Measurements from ENCODE around the gene NEDD4L. TPM values are rescaled to one million over a fixed set of nuclear protein-coding genes. Genes with fewer than 3 reads are reported as not detected.
"Not testable (repeated sequence)": the region's sequence is repeated elsewhere in the genome, so short reads cannot be mapped to it uniquely, and the experiment has no call there.

Gene NEDD4L
- total RNA-seq (2021; ENCODE audit: unreplicated experiment) (42.9 TPM), Bru-seq, nascent RNA (percentile 71 among the genes with signal in this experiment), BruChase-seq, experiment 1, labeled RNA remaining after a 2-hour chase (percentile 55 among the genes with signal in this experiment), BruChase-seq, experiment 2, labeled RNA remaining after a 6-hour chase (percentile 62 among the genes with signal in this experiment)
- polyA plus RNA-seq (2012; ENCODE audit: insufficient read length) = 30.6 TPM
- long read RNA-seq, full-length matches to known transcripts = 12 of 38 reads
- long read RNA-seq, partial matches to known transcripts = 14 of 38 reads
- long read RNA-seq, other reads (novel, unspliced or antisense) = 12 of 38 reads

DNA sequence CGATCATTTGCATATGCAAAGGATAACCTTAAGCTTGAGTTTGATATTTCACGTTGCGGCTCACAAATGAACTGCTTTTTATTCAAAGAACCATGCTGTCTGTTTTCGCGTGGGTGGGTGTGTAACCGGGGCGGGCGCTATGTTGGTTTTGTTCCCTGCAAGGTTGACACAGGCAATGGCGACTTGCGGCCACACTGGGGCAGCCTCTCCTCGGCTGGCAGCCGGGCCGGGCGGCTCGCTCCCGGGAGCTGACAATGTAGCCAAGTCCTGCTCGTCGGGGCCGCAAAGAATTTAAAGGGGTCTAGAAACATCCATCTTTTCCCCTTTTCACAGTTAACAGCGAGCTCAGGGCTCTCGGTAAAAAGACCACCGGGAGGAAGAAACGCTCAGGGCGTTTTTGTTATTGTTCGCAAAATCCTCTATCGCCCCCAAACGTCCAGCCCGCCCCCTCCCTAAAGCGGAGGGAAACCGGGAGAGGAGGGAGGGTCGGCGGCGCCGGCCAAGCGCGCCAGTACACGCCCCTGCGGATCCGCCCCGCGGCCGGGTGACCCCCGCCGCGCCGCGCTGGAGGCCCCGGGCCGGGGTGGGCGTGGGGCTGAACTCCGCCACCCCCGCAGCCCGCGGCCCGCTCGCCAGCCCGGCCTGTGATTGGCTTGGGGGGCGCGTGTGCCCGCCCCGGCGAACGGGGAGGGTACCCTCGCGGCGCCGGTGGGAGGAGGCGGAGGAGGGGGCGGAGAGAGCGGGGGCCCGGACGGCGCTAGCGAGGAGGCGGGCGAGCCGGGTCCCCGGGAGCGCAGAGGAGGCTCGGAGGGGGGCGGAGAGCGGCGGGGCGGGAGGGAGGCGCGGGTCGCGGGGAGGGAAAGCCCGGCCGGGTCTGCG is at the start of gene NEDD4L:
Gene NEDD4L, plus strand, starts transcription at position 736 of the 879 bp plus-strand sequence. CDS start 435 bp downstream, outside the sequence.
- TF ChIP-seq, protein P1, sequence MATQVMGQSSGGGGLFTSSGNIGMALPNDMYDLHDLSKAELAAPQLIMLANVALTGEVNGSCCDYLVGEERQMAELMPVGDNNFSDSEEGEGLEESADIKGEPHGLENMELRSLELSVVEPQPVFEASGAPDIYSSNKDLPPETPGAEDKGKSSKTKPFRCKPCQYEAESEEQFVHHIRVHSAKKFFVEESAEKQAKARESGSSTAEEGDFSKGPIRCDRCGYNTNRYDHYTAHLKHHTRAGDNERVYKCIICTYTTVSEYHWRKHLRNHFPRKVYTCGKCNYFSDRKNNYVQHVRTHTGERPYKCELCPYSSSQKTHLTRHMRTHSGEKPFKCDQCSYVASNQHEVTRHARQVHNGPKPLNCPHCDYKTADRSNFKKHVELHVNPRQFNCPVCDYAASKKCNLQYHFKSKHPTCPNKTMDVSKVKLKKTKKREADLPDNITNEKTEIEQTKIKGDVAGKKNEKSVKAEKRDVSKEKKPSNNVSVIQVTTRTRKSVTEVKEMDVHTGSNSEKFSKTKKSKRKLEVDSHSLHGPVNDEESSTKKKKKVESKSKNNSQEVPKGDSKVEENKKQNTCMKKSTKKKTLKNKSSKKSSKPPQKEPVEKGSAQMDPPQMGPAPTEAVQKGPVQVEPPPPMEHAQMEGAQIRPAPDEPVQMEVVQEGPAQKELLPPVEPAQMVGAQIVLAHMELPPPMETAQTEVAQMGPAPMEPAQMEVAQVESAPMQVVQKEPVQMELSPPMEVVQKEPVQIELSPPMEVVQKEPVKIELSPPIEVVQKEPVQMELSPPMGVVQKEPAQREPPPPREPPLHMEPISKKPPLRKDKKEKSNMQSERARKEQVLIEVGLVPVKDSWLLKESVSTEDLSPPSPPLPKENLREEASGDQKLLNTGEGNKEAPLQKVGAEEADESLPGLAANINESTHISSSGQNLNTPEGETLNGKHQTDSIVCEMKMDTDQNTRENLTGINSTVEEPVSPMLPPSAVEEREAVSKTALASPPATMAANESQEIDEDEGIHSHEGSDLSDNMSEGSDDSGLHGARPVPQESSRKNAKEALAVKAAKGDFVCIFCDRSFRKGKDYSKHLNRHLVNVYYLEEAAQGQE (IDR thresholded peaks at IDR 0.05; ENCODE audit: insufficient read depth in 1 of 2, low read depth in 2 of 2, low read length in 1 of 2) = no peak
- TF ChIP-seq POLR2AphosphoS5 (IDR thresholded peaks at IDR 0.05; ENCODE audit: low read depth, low read length) (no peak), SIN3A (IDR thresholded peaks at IDR 0.05; ENCODE audit: borderline replicate concordance, insufficient read depth, low read depth, low read length) (no peak)
- TF ChIP-seq, protein P2, sequence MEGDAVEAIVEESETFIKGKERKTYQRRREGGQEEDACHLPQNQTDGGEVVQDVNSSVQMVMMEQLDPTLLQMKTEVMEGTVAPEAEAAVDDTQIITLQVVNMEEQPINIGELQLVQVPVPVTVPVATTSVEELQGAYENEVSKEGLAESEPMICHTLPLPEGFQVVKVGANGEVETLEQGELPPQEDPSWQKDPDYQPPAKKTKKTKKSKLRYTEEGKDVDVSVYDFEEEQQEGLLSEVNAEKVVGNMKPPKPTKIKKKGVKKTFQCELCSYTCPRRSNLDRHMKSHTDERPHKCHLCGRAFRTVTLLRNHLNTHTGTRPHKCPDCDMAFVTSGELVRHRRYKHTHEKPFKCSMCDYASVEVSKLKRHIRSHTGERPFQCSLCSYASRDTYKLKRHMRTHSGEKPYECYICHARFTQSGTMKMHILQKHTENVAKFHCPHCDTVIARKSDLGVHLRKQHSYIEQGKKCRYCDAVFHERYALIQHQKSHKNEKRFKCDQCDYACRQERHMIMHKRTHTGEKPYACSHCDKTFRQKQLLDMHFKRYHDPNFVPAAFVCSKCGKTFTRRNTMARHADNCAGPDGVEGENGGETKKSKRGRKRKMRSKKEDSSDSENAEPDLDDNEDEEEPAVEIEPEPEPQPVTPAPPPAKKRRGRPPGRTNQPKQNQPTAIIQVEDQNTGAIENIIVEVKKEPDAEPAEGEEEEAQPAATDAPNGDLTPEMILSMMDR (IDR thresholded peaks at IDR 0.05) = peak; percentile 84
- Histone ChIP-seq H3K36me3 (ENCODE audit: control insufficient read depth, insufficient read depth, low read length) (no peaks in the 10 kb centered on the region; the same call in 1 of the 2 replicates), H3K4me1 (ENCODE audit: control insufficient read depth, insufficient read depth, low read length) (peaks cover 4% of the 10 kb centered on the region), H3K4me3 (ENCODE audit: low read depth in 2 of 2, low read length in 2 of 2) (peak within 1 kb of the TSS; percentile 78 to 83), H3K27me3 (ENCODE audit: control insufficient read depth, insufficient read depth, low read length) (no peaks in the 10 kb centered on the region), H3K27ac (ENCODE audit: low read length) (peak within 1 kb of the TSS; percentile 39; the same call in 1 of the 2 replicates), H3K9me3 (ENCODE audit: control insufficient read depth, insufficient read depth, low read depth, low read length) (no peaks in the 10 kb centered on the region)
- in situ Hi-C loops (cut with HindIII; ENCODE audit: low pct_unique_long_range_greater_than_20kb, low sequenced_read_pairs) = no loop called here
- ChIA-PET CTCF (interaction anchor here (0.5 to 1.3 kb wide), 9 partner anchors 34 to 720 kb away, joined by 3 to 11 read pairs (median 4); no protein-coding TSS in a partner anchor), POLR2A (no interaction called here)
- intact Hi-C loops (cut with micrococcal nuclease; ENCODE audit: unreplicated experiment) = loop anchor here (2.0 to 5.0 kb wide), 2 partner anchors 134 to 163 kb away; no protein-coding TSS in a partner anchor
- peak; percentile 93 for ATAC-seq
- no TSS peak for BruUV-seq (replicated peaks)
- peak; percentile 62 for DNase-seq (ENCODE audit: low read depth, low spot score)

DNA sequence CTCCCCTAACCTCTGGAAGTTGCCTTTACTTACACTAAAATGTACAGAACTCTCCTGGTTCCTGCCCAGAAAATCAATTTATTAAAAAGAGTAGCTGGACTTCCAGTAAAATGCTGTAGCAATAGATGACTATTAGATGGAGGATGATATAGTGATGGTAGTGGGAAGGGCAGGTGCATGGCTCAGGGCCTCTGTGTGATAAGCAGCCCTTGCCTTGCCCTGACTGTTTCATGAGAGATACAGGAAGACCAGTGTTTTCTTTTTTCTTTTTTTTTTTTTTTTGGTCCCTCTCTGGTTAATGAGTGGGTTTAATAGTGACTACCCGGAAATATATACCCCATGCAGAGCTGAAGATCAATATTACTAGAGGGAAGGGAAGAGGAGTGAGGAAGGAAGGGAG is 48.7 kb upstream of the NEDD4L start:
- in situ Hi-C loops (cut with HindIII; ENCODE audit: low pct_unique_long_range_greater_than_20kb, low sequenced_read_pairs) = no loop called here
- BruUV-seq (replicated peaks) = no TSS peak
- Histone ChIP-seq H3K4me3 (ENCODE audit: low read depth in 2 of 2, low read length in 2 of 2) (no peak overlapping the region), H3K36me3 (ENCODE audit: control insufficient read depth, insufficient read depth, low read length) (no peaks in the 10 kb centered on the region), H3K27me3 (ENCODE audit: control insufficient read depth, insufficient read depth, low read length) (no peaks in the 10 kb centered on the region), H3K27ac (ENCODE audit: low read length) (no peak overlapping the region), H3K9me3 (ENCODE audit: control insufficient read depth, insufficient read depth, low read depth, low read length) (no peaks in the 10 kb centered on the region), H3K4me1 (ENCODE audit: control insufficient read depth, insufficient read depth, low read length) (no peaks in the 10 kb centered on the region)
- CTCF ChIA-PET = no interaction called here
- intact Hi-C loops (cut with micrococcal nuclease; ENCODE audit: unreplicated experiment) = no loop called here
- POLR2A ChIA-PET = no interaction called here
- TF ChIP-seq, protein P1 (IDR thresholded peaks at IDR 0.05; ENCODE audit: insufficient read depth in 1 of 2, low read depth in 2 of 2, low read length in 1 of 2) = no peak
- TF ChIP-seq, protein P2 (IDR thresholded peaks at IDR 0.05) = no peak
- TF ChIP-seq TCF7L2 (IDR thresholded peaks at IDR 0.05; ENCODE audit: low read depth, low read length) = no peak
- no peak for TF ChIP-seq SIN3A (IDR thresholded peaks at IDR 0.05; ENCODE audit: borderline replicate concordance, insufficient read depth, low read depth, low read length)
- no peak for TF ChIP-seq POLR2AphosphoS5 (IDR thresholded peaks at IDR 0.05; ENCODE audit: low read depth, low read length)
- DNase-seq (ENCODE audit: low read depth, low spot score) (no peak), ATAC-seq (no peak)

DNA sequence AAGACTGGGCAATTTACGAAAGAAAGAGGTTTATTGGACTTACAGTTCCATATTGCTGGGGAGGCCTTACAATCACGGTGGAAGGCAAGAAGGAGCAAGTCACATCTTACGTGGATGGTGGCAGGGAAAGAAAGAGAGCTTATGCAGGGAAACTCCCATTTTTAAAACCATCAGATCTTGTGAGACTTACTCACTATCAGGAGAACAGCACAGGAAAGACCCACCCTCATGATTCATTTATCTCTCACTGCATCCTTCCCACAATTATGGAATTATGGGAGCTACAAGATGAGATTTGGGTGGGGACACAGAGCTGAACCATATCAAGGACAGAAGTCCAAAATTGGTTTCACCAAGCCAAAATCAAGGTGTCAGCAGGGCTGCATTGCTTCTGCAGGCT is 47.1 kb upstream of the NEDD4L start:
- H3K4me3 ChIP-seq (ENCODE audit: low read depth in 2 of 2, low read length in 2 of 2); in situ Hi-C loops (cut with HindIII; ENCODE audit: low pct_unique_long_range_greater_than_20kb, low sequenced_read_pairs): not testable (repeated sequence)

More for the DNA sequence above, 47.1 kb upstream of the NEDD4L start:
- POLR2A ChIA-PET; CTCF ChIA-PET; H3K27me3 ChIP-seq (ENCODE audit: control insufficient read depth, insufficient read depth, low read length); DNase-seq (ENCODE audit: low read depth, low spot score); H3K9me3 ChIP-seq (ENCODE audit: control insufficient read depth, insufficient read depth, low read depth, low read length); ATAC-seq; BruUV-seq (replicated peaks); H3K4me1 ChIP-seq (ENCODE audit: control insufficient read depth, insufficient read depth, low read length); intact Hi-C loops (cut with micrococcal nuclease; ENCODE audit: unreplicated experiment); H3K27ac ChIP-seq (ENCODE audit: low read length); H3K36me3 ChIP-seq (ENCODE audit: control insufficient read depth, insufficient read depth, low read length): not testable (repeated sequence)
